Stimulated activated CD4-positive, alpha-beta T cell treated with anti-CD3 and anti-CD28 coated beads, TNF-alpha, amount 100 ng/mL, for 4 hours (primary cell): ENCODE data around the gene APAF1.
"Not testable (repeated sequence)": the region's sequence is repeated elsewhere in the genome, so short reads cannot be mapped to it uniquely, and the experiment has no call there.

Experiments used
- DNase-seq, 3 experiments: peaks; one replicate each; pipeline ENCODE4 v3.0.0-alpha.2; 2020; ENCODE audit warnings: low read depth in 3 of 3

The APAF1 gene

GRCh38 chr12:98644712-98645571 lies at the start of gene APAF1, which contains the start of gene IKBIP:
Gene APAF1, plus strand, starts transcription at chr12:98645290. Its CDS starts 3,070 bp downstream, at chr12:98648360.
Gene IKBIP, minus strand, starts transcription at chr12:98644788. Its CDS starts 87 bp downstream, at chr12:98644701.
- peak; percentile 91 to 94 (median 94) for DNase-seq

GRCh38 chr12:98597313-98597712 lies 47.8 kb upstream of the APAF1 start:
- DNase-seq = not testable (repeated sequence)

- DNase-seq = no peak
These were observed 43.2 kb upstream of the APAF1 start for GRCh38 chr12:98601924-98602323.

- no peak for DNase-seq
These were observed 38.6 kb upstream of the APAF1 start for GRCh38 chr12:98606359-98606988.

- DNase-seq = no peak
These were observed 34.5 kb upstream of the APAF1 start for GRCh38 chr12:98610596-98610995.

- no peak for DNase-seq
These were observed 32.3 kb upstream of the APAF1 start for GRCh38 chr12:98612696-98613334.

GRCh38 chr12:98618952-98619351 lies 26.1 kb upstream of the APAF1 start:
- DNase-seq = no peak

- DNase-seq = no peak
These were observed 9.3 kb upstream of the APAF1 start for GRCh38 chr12:98635657-98636323.

GRCh38 chr12:98637068-98637467 lies 8.0 kb upstream of the APAF1 start:
- no peak for DNase-seq

GRCh38 chr12:98638009-98638408 lies 7.1 kb upstream of the APAF1 start:
- DNase-seq = no peak

- no peak for DNase-seq
These were observed 5.6 kb upstream of the APAF1 start for GRCh38 chr12:98639491-98639890.

- not testable (repeated sequence) for DNase-seq
These were observed 2.3 kb upstream of the APAF1 start for GRCh38 chr12:98642801-98643200.

- no peak for DNase-seq
These were observed 718 bp upstream of the APAF1 start for GRCh38 chr12:98644433-98644711.

GRCh38 chr12:98645572-98646067 lies 530 bp downstream of the APAF1 start:
- DNase-seq = no peak

- DNase-seq = no peak
These were observed 1.4 kb downstream of the APAF1 start for GRCh38 chr12:98646294-98647090.

- DNase-seq = no peak
These were observed 6.2 kb downstream of the APAF1 start for GRCh38 chr12:98651328-98651727.

GRCh38 chr12:98653866-98654493 lies 8.9 kb downstream of the APAF1 start:
- no peak for DNase-seq

- DNase-seq = no peak
These were observed 11.4 kb downstream of the APAF1 start for GRCh38 chr12:98656289-98657101.

- no peak for DNase-seq
These were observed 15.4 kb downstream of the APAF1 start for GRCh38 chr12:98660521-98660920.

GRCh38 chr12:98669751-98670150 lies 24.7 kb downstream of the APAF1 start:
- DNase-seq = no peak
